GM15510 (cell line): Measurements from ENCODE around the gene PSMB7.
A peak's percentile ranks its signal among the peaks of the same experiment; 100 is the strongest.

Source experiments
- POLR2A ChIP-seq: IDR thresholded peaks from 3 replicates; pipeline ENCODE4 v1.6.1; 2011; ENCODE audit warnings: borderline replicate concordance; ENCODE audit not compliant: insufficient read length; ENCODE audit errors: extremely low read depth

PSMB7 gene

GRCh38 chr9:124363326-124364096, 51.7 kb downstream of the PSMB7 start:
- no peak for TF ChIP-seq POLR2A

- TF ChIP-seq POLR2A = no peak
Measured at GRCh38 chr9:124361128-124361527, 54.1 kb downstream of the PSMB7 start.

- no peak for TF ChIP-seq POLR2A
Measured at GRCh38 chr9:124359855-124360678, 55.2 kb downstream of the PSMB7 start.

GRCh38 chr9:124359426-124359825, 55.8 kb downstream of the PSMB7 start:
- no peak for TF ChIP-seq POLR2A

DNA sequence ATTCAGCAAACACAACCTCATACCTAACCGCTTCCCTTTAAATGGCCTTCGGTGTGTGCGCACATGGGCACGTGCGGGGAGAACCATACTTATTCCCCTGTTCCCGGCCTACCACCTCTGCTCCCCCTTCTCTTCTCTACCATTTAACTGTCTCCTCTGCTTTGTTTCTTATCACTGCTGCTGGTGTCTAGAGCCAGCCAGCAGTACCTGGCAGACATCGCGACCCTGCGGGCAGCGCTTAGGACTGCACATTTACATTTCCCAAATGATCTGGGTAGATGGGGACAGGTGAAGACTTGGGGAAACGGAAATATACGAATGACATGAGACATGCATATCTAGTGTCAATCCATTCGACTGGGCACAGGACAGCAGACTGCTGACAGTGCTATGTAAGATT, 56.6 kb downstream of the PSMB7 start:
- TF ChIP-seq POLR2A = no peak

- no peak for TF ChIP-seq POLR2A
Measured at GRCh38 chr9:124357721-124358361, 57.4 kb downstream of the PSMB7 start.

DNA sequence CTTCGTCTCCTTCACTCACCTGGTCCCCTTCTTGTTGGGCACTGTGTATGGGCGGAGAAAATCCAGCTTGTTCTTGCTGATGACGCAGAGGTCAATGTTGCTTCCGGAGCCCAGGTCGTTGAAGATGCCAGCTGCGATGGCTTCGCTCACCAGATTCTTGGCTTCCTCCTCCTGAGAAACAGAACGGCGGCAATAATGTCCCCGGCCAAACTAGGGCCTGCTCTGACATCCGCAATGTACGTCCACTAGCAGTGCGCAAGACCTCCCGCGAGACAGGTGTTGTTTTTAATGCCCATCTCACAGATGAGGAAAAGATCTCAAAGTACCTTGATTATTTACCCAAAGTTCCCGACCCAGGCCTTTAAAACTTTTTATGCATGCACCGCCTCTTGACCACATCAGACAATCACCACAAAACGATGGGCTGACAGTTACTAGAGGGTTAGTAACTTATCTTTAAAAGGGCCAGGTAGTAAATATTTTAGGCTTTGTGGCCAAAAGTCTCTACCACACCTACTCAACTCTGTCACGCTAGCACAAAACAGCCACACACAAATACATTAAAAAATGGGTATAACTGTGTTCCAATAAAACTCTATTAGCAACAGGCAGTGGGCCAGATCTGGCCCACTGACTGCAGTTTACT, 58.4 kb downstream of the PSMB7 start:
- TF ChIP-seq POLR2A = no peak

GRCh38 chr9:124355941-124356744, 59.1 kb downstream of the PSMB7 start:
- no peak for TF ChIP-seq POLR2A

DNA sequence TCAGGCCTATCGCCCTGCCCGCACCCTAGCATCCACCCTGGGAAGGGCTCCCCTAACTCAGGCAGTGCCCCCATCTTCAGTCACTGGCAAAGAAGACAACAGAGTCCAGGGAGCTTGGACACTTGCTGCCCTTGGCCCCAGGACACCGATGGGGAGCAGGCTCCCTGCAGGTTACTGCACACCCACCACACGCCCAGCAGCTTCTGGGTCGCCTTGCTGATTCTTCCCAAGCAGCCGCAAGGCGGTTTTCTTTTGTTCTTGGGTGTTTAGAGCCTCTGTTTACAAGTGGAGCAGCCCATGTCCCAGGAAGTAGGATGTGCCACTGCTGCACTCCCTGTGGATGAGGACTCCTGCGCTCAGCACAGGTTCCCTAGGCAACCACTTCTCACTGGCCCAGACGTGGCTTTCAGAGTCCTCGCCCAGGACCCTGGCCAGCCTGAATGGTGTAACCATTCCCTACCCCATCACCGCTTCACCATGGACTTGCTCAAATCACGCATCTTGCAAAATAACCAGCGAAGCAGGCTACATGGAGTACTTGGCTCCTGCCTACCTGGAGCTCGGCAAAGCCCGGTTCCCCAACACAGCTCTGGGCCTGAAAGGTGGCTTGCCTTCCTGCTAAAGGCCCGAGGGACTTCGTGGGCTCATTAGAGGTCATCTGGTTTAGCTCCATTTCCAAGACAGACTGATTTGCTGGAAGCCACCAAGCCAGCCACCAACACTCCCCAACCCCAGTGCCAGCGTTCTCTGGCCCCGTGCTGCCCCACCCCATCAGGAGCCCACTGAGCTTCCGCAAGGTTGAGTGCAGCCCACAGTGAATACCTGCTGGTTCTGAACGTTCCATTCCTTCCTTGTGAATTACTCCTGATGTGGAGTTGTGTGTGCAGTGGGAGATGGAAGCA, 60.0 kb downstream of the PSMB7 start:
- no peak for TF ChIP-seq POLR2A

DNA sequence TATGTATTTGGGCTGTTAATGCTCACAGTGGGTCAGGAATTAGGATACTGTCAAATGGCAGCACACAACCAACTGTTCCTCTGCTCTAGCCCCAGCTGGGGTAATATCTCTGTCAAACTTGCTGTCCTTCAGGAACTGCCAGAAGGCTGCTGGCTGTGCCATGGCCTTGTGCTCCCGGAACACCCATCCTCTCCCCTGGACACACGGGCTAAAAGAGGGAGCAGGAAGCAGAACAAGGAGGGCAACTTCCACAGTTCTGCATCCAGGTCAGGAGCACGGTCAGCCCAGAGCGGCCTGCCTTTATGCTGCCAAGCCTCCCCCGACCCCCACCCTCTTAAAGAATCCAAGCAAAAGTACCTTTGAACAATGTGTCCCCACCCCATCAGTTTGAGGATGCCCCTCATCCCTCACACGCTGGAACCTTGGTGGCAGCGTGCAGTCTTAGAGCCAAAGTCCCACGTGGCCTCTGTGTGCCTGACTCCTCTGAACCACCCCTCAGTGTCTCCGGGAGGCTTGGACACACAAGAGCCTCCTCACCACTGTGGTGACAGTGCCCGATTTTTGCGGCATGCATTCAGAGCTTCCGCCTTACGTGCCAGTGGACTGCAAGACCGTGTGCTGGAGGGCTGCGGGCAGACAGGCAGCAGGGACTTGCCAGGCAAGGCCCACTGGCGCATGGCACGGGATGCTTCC, 60.8 kb downstream of the PSMB7 start:
- TF ChIP-seq POLR2A = no peak

- TF ChIP-seq POLR2A = peak; percentile 6
Measured at GRCh38 chr9:124353811-124354274, 61.4 kb downstream of the PSMB7 start.

DNA sequence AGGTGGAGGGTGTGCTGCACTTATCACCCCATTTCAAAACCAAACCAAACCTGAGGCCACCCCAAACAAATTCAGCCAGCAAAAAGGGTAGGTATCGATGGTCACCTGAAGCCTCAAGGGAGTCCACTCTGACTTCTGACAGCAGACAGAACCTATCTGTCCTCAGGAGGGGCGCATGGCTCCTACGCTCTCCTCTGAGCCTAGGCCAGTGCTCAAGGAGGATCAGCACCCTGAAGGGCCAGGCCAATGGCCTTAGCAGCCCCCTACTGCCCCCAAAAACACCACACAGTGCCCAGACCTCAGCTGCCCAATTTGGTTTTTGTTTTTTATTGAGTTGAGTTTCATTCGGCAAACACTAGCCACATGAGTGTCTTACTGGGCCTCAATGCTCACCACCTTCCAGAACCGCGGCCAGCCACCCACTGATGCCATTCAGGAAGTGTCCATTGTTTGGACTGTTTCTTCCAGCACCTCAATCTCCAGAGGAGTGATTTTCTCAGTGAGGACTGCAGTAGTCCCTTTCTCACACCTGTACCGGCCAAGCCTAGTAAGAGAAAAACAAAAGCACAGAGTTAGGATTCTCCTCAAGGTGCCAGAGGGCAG, 62.0 kb downstream of the PSMB7 start:
- peak; percentile 29 for TF ChIP-seq POLR2A
